ENCODE measurements around the gene NARS2.

Gene NARS2

GRCh38 chr11:78542007-78542406, 32.7 kb downstream of the NARS2 start:
- Histone ChIP-seq H3K4me3 (no peak overlapping the region), H3K9me3 (replicated peaks in 1 of 11) (peaks cover 0 to 9% (median 0%) of the 10 kb centered on the region in 11 experiments; a peak in 2 of 22 replicates), H3K36me3 (peaks cover 15 to 92% (median 72%) of the 10 kb centered on the region in 11 experiments; a peak in 21 of 22 replicates), H3K27me3 (no peaks in the 10 kb centered on the region), H4K20me1 (peaks cover 0 to 10% (median 0%) of the 10 kb centered on the region in 11 experiments; a peak in 1 of 22 replicates), H3K4me2 (peak overlapping the region in 1 of 11 experiments; percentile 13; a peak in 1 of 22 replicates), H3K4me1 (peaks cover 0 to 12% (median 10%) of the 10 kb centered on the region in 10 experiments; a peak in 13 of 20 replicates), H3K9ac (no peak overlapping the region), H3K27ac (no peak overlapping the region)
- no peak for TF ChIP-seq Cebpa-rat (IDR thresholded peaks at IDR 0.05)

- no peak overlapping the region for H3K27ac ChIP-seq
- TF ChIP-seq Cebpa-rat (IDR thresholded peaks at IDR 0.05), result no peak
These were observed 33.1 kb downstream of the NARS2 start for GRCh38 chr11:78541537-78541936.

GRCh38 chr11:78540256-78540655, 34.4 kb downstream of the NARS2 start:
- Histone ChIP-seq H3K27ac (no peak overlapping the region), H3K9me3 (replicated peaks in 1 of 11) (peaks cover 0 to 9% (median 0%) of the 10 kb centered on the region in 11 experiments; a peak in 2 of 22 replicates), H3K36me3 (peaks cover 18 to 92% (median 70%) of the 10 kb centered on the region in 11 experiments; a peak in 21 of 22 replicates), H3K4me1 (peaks cover 0 to 12% (median 10%) of the 10 kb centered on the region in 10 experiments; a peak in 13 of 20 replicates), H3K4me2 (no peak overlapping the region), H4K20me1 (peaks cover 0 to 10% (median 0%) of the 10 kb centered on the region in 11 experiments; a peak in 1 of 22 replicates), H3K9ac (no peak overlapping the region), H3K27me3 (no peaks in the 10 kb centered on the region), H3K4me3 (no peak overlapping the region)
- no peak for TF ChIP-seq Cebpa-rat (IDR thresholded peaks at IDR 0.05)

More at GRCh38 chr11:78541537-78541936, 33.1 kb downstream of the NARS2 start:
- Histone ChIP-seq H3K9ac (no peak overlapping the region), H3K4me3 (no peak overlapping the region), H3K27me3 (no peaks in the 10 kb centered on the region), H3K4me2 (no peak overlapping the region), H3K4me1 (peaks cover 0 to 12% (median 10%) of the 10 kb centered on the region in 10 experiments; a peak in 13 of 20 replicates), H4K20me1 (peaks cover 0 to 10% (median 0%) of the 10 kb centered on the region in 11 experiments; a peak in 1 of 22 replicates), H3K9me3 (replicated peaks in 1 of 11) (peaks cover 0 to 9% (median 0%) of the 10 kb centered on the region in 11 experiments; a peak in 2 of 22 replicates), H3K36me3 (peaks cover 18 to 92% (median 72%) of the 10 kb centered on the region in 11 experiments; a peak in 21 of 22 replicates)

- Histone ChIP-seq H3K36me3 (peaks cover 18 to 93% (median 76%) of the 10 kb centered on the region in 11 experiments; a peak in 21 of 22 replicates), H3K9ac (no peak overlapping the region), H3K4me1 (peaks cover 0 to 12% (median 10%) of the 10 kb centered on the region in 10 experiments; a peak in 13 of 20 replicates), H3K4me2 (no peak overlapping the region), H3K27ac (no peak overlapping the region), H4K20me1 (peaks cover 0 to 10% (median 0%) of the 10 kb centered on the region in 11 experiments; a peak in 1 of 22 replicates), H3K4me3 (no peak overlapping the region), H3K9me3 (replicated peaks in 1 of 11) (peaks cover 0 to 9% (median 0%) of the 10 kb centered on the region in 11 experiments; a peak in 2 of 22 replicates), H3K27me3 (no peaks in the 10 kb centered on the region)
- TF ChIP-seq Cebpa-rat (IDR thresholded peaks at IDR 0.05), result no peak
These were observed 35.2 kb downstream of the NARS2 start for GRCh38 chr11:78539506-78539905.

GRCh38 chr11:78536933-78537332, 37.7 kb downstream of the NARS2 start:
- Histone ChIP-seq H3K4me3 (no peak overlapping the region), H3K4me2 (no peak overlapping the region), H3K9ac (no peak overlapping the region), H3K27ac (no peak overlapping the region), H4K20me1 (peaks cover 0 to 10% (median 0%) of the 10 kb centered on the region in 11 experiments; a peak in 1 of 22 replicates), H3K9me3 (replicated peaks in 1 of 11) (peaks cover 0 to 5% (median 0%) of the 10 kb centered on the region in 11 experiments; a peak in 1 of 22 replicates), H3K27me3 (no peaks in the 10 kb centered on the region), H3K4me1 (peaks cover 10 to 23% (median 15%) of the 10 kb centered on the region in 10 experiments; a peak in 17 of 20 replicates), H3K36me3 (peaks cover 18 to 89% (median 68%) of the 10 kb centered on the region in 11 experiments; a peak in 21 of 22 replicates)
- no peak; a peak in 1 of 22 replicates for TF ChIP-seq Cebpa-rat (IDR thresholded peaks at IDR 0.05)

GRCh38 chr11:78535920-78536319, 38.7 kb downstream of the NARS2 start:
- H4K20me1 ChIP-seq, result 0 out of 22 replicates have a peak, but pooled peaks cover 0 to 10% (median 0%) of the 10 kb centered on the region in 11 experiments
- H3K27me3 ChIP-seq, result no peaks in the 10 kb centered on the region
- no peak overlapping the region for H3K27ac ChIP-seq
- no peaks in the 10 kb centered on the region for H3K9me3 ChIP-seq (replicated peaks in 1 of 11)
- H3K4me1 ChIP-seq, result peaks cover 10 to 22% (median 15%) of the 10 kb centered on the region in 10 experiments; a peak in 17 of 20 replicates
- H3K36me3 ChIP-seq, result peaks cover 18 to 85% (median 63%) of the 10 kb centered on the region in 11 experiments; a peak in 21 of 22 replicates
- H3K9ac ChIP-seq, result no peak overlapping the region
- H3K4me3 ChIP-seq, result no peak overlapping the region
- no peak for TF ChIP-seq Cebpa-rat (IDR thresholded peaks at IDR 0.05)
- no peak overlapping the region for H3K4me2 ChIP-seq

GRCh38 chr11:78535027-78535426, 39.6 kb downstream of the NARS2 start:
- Histone ChIP-seq H3K27ac (no peak overlapping the region), H3K9me3 (replicated peaks in 1 of 11) (no peaks in the 10 kb centered on the region), H3K27me3 (no peaks in the 10 kb centered on the region), H3K4me2 (no peak overlapping the region), H3K4me3 (no peak overlapping the region), H4K20me1 (0 out of 22 replicates have a peak, but pooled peaks cover 0 to 10% (median 0%) of the 10 kb centered on the region in 11 experiments), H3K36me3 (peaks cover 18 to 80% (median 54%) of the 10 kb centered on the region in 11 experiments; a peak in 21 of 22 replicates), H3K4me1 (peaks cover 10 to 22% (median 15%) of the 10 kb centered on the region in 10 experiments; a peak in 17 of 20 replicates), H3K9ac (no peak overlapping the region)
- TF ChIP-seq Cebpa-rat (IDR thresholded peaks at IDR 0.05), result no peak

- no peak for TF ChIP-seq Cebpa-rat (IDR thresholded peaks at IDR 0.05)
- H3K36me3 ChIP-seq, result peaks cover 17 to 78% (median 45%) of the 10 kb centered on the region in 11 experiments; a peak in 21 of 22 replicates
- H3K9me3 ChIP-seq (replicated peaks in 1 of 11), result no peaks in the 10 kb centered on the region
- H4K20me1 ChIP-seq, result 0 out of 22 replicates have a peak, but pooled peaks cover 0 to 10% (median 0%) of the 10 kb centered on the region in 11 experiments
- peak overlapping the region in 2 of 11 experiments; percentile 1 to 16; a peak in 2 of 22 replicates for H3K9ac ChIP-seq
- H3K4me2 ChIP-seq, result peak overlapping the region; percentile 5 to 76 (median 26); a peak in 13 of 22 replicates
- peak overlapping the region in 9 of 11 experiments; percentile 15 to 62 (median 39); a peak in 13 of 22 replicates for H3K27ac ChIP-seq
- H3K27me3 ChIP-seq, result no peaks in the 10 kb centered on the region
- H3K4me1 ChIP-seq, result peaks cover 10 to 22% (median 15%) of the 10 kb centered on the region in 10 experiments; a peak in 17 of 20 replicates
- H3K4me3 ChIP-seq, result no peak overlapping the region
These were observed 41.3 kb downstream of the NARS2 start for GRCh38 chr11:78533399-78533798.

- Histone ChIP-seq H3K27ac (peak overlapping the region in 9 of 11 experiments; percentile 15 to 62 (median 39); a peak in 14 of 22 replicates), H3K9ac (peak overlapping the region in 2 of 11 experiments; percentile 1 to 16; a peak in 2 of 22 replicates), H4K20me1 (0 out of 22 replicates have a peak, but pooled peaks cover 0 to 9% (median 0%) of the 10 kb centered on the region in 11 experiments), H3K4me3 (no peak overlapping the region), H3K4me1 (peaks cover 10 to 22% (median 15%) of the 10 kb centered on the region in 10 experiments; a peak in 17 of 20 replicates), H3K36me3 (peaks cover 15 to 78% (median 45%) of the 10 kb centered on the region in 11 experiments; a peak in 21 of 22 replicates), H3K9me3 (replicated peaks in 1 of 11) (no peaks in the 10 kb centered on the region), H3K27me3 (no peaks in the 10 kb centered on the region), H3K4me2 (peak overlapping the region in 10 of 11 experiments; percentile 5 to 76 (median 30); a peak in 14 of 22 replicates)
- no peak for TF ChIP-seq Cebpa-rat (IDR thresholded peaks at IDR 0.05)
These were observed 41.7 kb downstream of the NARS2 start for GRCh38 chr11:78532991-78533390.

Data from BLaER1 treated with 17β-estradiol and CSF1 and Interleukin-3, amounts not matched to agents 10 nM and 100 nM (cell line).